Stimulated activated CD4-positive, alpha-beta T cell treated with anti-CD3 and anti-CD28 coated beads, Interleukin-12 subunit alpha, Interleukin-12 subunit beta, amount 100 ng/mL, for 48 hours (primary cell): Measurements from ENCODE around the gene RFX2.
"Not testable (repeated sequence)": the region's sequence is repeated elsewhere in the genome, so short reads cannot be mapped to it uniquely, and the experiment has no call there.

Experiments used
- DNase-seq, 3 donors: peaks; one replicate each; pipeline ENCODE4 v3.0.0-alpha.2; 2020; ENCODE audit warnings: low read depth in 2 of 3, low spot score in 1 of 3

Gene RFX2

DNA sequence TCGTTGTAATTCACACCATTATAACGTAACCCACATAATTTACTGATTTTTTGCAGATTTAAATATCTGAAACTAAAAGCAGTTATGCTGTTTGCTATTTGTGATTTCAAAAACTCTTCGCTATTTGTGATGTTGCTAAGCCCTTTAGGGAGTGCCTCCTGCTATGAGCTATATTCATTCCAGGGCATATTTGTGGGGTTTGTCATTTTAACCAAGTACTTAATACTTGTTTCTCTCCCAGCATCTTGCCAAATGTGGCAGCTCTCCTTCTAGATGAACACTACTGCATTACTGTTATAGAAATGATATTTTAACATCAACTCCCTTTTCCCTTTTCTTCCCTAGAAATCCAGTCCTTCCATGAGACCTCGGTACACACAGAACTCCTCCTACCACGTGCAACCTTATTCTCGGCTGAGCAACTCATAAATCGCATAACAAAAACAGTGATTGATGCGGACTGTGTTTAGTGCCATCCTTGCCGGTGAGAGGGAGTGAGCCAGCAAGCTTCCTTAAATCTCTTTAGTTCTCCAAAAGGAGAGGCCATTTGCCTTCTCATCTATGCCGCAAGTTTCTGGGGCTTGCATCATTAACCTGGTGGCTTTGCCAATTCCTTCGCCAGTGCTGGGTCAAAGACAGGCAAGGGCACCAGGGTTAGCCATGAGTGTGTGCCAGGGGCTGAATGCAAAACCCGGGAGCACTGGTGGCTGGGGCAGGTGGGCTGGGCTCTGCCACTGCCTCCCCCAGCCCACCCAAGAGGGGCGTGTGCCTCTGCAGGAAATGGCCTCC is 33.4 kb downstream of the RFX2 start:
- no peak for DNase-seq

GRCh38 chr19:6076291-6076665 is 34.0 kb downstream of the RFX2 start:
- no peak for DNase-seq

- DNase-seq = no peak
Measured at GRCh38 chr19:6074709-6075403, 35.4 kb downstream of the RFX2 start.

GRCh38 chr19:6073858-6074708 is 36.2 kb downstream of the RFX2 start:
- DNase-seq = no peak

GRCh38 chr19:6073233-6073632 is 37.1 kb downstream of the RFX2 start:
- DNase-seq = not testable (repeated sequence)

- DNase-seq = no peak
Measured at GRCh38 chr19:6071875-6072274, 38.4 kb downstream of the RFX2 start.

DNA sequence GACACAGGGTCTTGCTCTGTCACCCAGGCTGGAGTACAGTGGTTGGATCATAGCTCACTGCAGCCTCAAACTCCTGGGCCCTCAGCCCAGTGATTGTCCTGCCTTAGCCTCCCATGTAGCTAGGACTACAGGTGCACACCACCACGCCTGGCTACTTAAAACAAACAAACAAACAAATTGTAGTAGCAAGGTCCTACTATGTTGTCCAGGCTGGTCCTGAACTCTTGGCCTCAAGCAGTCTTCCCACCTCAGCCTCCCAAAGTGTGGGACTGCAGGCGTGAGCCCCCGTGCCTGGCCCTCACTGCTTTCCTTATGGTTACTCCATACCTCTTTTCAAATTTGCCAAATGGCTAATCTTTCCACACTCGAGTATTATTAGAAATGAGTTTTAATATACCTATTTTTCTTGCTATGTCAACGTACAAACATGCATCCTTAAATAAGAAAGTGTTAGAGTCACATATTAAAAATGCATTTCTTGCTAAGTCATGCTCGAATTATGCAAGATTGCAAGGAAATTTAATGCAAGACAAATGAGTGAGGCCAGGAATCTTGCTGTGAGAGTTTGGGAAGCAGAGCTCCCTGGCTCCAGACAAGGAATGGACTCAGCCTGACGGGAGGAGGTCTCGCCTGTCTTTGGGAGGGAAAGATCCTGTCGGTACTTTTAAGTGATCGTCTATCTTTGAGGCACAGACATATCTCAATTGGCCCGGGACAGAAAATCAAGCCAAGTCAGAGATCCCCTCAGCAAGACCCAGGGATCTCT is 39.4 kb downstream of the RFX2 start:
- DNase-seq = no peak

- no peak for DNase-seq
Measured at GRCh38 chr19:6070207-6070681, 40.1 kb downstream of the RFX2 start.

DNA sequence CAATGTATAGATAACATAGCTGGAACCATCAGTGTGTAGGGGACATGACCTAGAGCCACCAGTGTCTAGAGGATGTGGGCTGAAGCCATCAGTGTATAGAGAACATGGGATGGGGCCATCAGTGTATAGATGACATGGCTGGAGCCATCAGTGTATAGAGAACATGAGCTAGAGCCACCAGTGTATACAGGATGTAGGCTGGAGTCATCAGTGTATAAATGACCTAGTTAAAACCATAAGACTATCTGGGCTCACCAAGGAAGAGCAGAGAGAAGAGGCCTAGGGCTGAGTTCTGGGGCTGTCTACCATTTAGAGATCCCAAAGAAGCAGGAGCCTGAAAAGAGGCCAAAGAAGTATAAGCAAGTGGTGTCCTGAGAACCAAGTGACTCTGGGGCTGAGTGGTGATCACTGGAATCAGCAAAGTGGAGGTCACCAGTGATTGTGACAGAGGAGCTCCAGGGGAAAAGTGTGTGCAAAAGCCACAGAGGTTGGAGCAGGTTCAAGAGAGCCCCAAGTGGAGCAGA is 41.0 kb downstream of the RFX2 start:
- no peak for DNase-seq

DNA sequence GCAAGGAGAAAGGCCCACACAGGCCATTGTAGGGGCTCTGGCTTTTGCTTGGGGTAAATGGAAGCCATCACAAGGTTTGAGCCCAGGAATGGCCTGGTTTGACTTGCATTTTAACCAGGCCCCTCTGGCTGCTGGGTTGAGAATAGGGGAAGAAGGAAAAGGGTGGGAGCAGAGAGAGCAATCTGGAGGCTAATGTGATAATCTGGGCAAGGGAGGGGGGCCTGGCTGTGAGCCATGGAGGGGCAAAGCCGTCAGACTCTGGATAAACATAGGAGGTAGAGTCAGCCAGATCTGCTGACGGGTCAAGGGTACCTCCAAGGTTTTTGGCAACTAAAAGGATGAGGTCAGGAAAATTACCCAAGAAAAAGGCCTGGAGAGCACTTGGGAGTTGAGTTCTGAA is 41.6 kb downstream of the RFX2 start:
- no peak for DNase-seq

DNA sequence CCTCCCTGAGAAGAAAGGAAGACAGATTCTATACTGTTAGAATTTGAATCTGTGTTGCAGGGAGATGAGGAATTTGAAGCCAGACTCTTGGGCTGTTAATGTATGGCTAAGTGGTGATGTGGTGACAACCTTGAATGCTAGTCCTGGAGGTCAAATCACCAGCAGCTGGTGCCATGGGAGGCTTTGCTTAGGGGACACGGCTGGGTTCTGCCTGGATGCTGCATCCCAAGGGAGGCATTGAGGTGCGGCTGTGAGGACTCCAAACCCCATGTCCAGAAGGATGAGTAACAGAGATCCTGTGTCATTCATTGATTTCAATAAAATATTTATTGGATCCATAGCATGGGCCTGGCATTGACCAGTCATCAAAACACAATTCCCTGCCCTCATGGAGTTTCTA is 42.3 kb downstream of the RFX2 start:
- no peak for DNase-seq

- DNase-seq = no peak
Measured at GRCh38 chr19:6066661-6067646, 43.3 kb downstream of the RFX2 start.

DNA sequence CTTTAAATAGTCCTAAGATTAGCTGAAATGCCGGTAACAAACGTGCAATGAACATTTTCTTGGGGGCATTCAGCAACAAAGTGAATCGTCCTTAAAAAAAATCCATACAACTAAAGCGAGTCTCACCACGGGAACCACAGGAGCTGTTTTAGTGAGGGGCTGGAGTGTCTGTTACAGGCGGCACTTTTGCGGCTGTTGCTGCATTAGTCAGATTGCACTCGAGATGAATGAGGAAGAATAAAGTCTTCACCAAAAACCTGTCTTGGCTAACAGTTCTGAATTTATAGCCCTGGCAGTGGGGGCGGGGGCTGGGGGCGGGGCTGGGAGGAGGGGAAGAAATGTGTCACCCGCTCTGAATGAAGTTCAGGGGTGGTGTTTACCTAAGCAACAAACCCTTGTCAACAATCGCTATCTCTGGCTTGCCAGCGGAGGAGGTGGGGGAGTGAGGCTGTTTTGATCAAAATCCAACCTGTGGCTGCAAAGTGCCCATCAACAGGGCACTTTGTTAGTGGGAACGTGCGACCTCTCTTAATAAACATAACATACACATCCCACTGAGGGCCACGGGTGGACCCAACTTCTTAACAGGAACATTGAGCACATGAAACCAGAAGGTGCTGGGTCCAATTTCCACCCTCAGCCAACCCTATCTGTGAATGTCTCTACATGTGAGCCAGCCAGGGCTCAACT is 44.5 kb downstream of the RFX2 start:
- DNase-seq = no peak

GRCh38 chr19:6064336-6065073 is 45.8 kb downstream of the RFX2 start:
- no peak for DNase-seq

GRCh38 chr19:6063576-6064335 is 46.5 kb downstream of the RFX2 start:
- DNase-seq = no peak

- no peak for DNase-seq
Measured at GRCh38 chr19:6062961-6063575, 47.2 kb downstream of the RFX2 start.

- DNase-seq = peak in 1 of 3 donors; percentile 11
Measured at GRCh38 chr19:6062274-6062673, 48.0 kb downstream of the RFX2 start.
